GM12878 (cell line): ENCODE data around the gene OPN1MW3. TPM values are rescaled to one million over a fixed set of nuclear protein-coding genes. Genes with fewer than 3 reads are reported as not detected.

Experiments
- BMI1 ChIP-seq: fragments of 450-650 bp; IDR thresholded peaks from 2 replicates; pipeline ENCODE4 v1.6.1; 2016; ENCODE audit warnings: mild to moderate bottlenecking, moderate library complexity, borderline replicate concordance
- EZH2 ChIP-seq: IDR thresholded peaks from 2 replicates; pipeline ENCODE4 v1.6.1; 2012; ENCODE audit warnings: low read depth, mild to moderate bottlenecking, control low read depth, inconsistent platforms, low read length, borderline replicate concordance; ENCODE audit not compliant: control insufficient read depth
- GABPA ChIP-seq: IDR thresholded peaks from 2 replicates; pipeline ENCODE4 v1.6.1; 2014; ENCODE audit warnings: antibody characterized with exemption, low read depth, mild to moderate bottlenecking, inconsistent platforms
- polyA plus RNA-seq, 11 experiments: library from polyadenylated mRNA; depleted of rRNA in 4 of 11; unstranded in 6 of 11; stranded (reverse) in 5 of 11; fragments of >200 nt; fragmentation: Nextera tagmentation in 4 of 11; fragmentation: Illumina TruSeq in 1 of 11; extraction: Ambion mirVana in 4 of 11; extraction: Trizol in 1 of 11; gene quantifications; 1 replicate in 1 of 11; 2 replicates in 10 of 11; pipeline versions ENCODE4 v1.2.1 to v1.2.3, GENCODE V29; 2011 to 2016; ENCODE audit warnings: inconsistent platforms in 2 of 11, missing spikeins in 2 of 11, low read depth in 1 of 11
- total RNA-seq, 4 experiments: library from RNA; depleted of rRNA in 3 of 4; stranded (reverse); fragments of >200 nt in 3 of 4; fragmentation: Illumina TruSeq in 1 of 4; extraction: Trizol in 1 of 4; gene quantifications; 2 replicates each; pipeline versions ENCODE4 v1.2.1 to v1.2.3, GENCODE V29; 2013 to 2021
- TF ChIP-seq, protein P1 (sequence below): IDR thresholded peaks from 2 replicates; pipeline ENCODE4 v1.6.1; 2012; ENCODE audit warnings: improper control_type of control experiment, low read depth, low read length; ENCODE audit not compliant: insufficient replicate concordance
- TF ChIP-seq, protein P2 (sequence below): fragments of 450-650 bp; IDR thresholded peaks from 2 replicates; pipeline ENCODE4 v1.6.1; 2017; ENCODE audit warnings: mild to moderate bottlenecking, low read depth, inconsistent platforms; ENCODE audit not compliant: poor library complexity, severe bottlenecking
- TF ChIP-seq, protein P3 (sequence below): fragments of 450-650 bp; IDR thresholded peaks from 2 replicates; pipeline ENCODE4 v1.6.1; 2014; ENCODE audit warnings: mild to moderate bottlenecking
- TF ChIP-seq, protein P4 (sequence below): fragments of 450-650 bp; formaldehyde crosslinking; IDR thresholded peaks from 2 replicates; pipeline ENCODE4 v1.4.0; 2022; ENCODE audit warnings: mild to moderate bottlenecking, moderate library complexity
- TF ChIP-seq, protein P5 (sequence below): fragments of 450-650 bp; IDR thresholded peaks from 2 replicates; pipeline ENCODE4 v1.6.1; 2017; ENCODE audit warnings: mild to moderate bottlenecking, moderate library complexity

The OPN1MW3 gene
- total and polyA plus RNA-seq, 10 of the 15 experiments (the other 5 are each of a cell fraction or from before 2014, with no cell fraction given): not detected

DNA sequence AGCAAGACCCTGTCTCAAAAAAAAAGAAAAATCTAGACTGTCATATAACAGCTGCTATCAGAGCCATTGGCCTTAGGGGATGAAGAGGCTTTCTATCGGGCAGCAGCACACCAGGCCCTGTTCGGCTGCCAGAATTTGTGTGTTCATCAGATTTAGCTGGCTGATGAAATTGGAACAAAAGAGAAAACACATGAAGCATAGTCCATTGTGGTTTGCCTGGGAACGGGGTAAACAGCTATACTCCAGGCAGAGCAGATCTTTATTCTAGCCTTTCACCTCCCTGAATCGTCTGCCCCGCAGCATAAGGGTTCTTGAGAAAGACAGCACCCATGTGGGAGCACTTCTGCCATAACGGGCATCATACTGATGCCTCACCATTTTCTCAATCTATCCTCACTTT is 49.8 kb downstream of the OPN1MW3 start (continued):
- TF ChIP-seq, protein P1, sequence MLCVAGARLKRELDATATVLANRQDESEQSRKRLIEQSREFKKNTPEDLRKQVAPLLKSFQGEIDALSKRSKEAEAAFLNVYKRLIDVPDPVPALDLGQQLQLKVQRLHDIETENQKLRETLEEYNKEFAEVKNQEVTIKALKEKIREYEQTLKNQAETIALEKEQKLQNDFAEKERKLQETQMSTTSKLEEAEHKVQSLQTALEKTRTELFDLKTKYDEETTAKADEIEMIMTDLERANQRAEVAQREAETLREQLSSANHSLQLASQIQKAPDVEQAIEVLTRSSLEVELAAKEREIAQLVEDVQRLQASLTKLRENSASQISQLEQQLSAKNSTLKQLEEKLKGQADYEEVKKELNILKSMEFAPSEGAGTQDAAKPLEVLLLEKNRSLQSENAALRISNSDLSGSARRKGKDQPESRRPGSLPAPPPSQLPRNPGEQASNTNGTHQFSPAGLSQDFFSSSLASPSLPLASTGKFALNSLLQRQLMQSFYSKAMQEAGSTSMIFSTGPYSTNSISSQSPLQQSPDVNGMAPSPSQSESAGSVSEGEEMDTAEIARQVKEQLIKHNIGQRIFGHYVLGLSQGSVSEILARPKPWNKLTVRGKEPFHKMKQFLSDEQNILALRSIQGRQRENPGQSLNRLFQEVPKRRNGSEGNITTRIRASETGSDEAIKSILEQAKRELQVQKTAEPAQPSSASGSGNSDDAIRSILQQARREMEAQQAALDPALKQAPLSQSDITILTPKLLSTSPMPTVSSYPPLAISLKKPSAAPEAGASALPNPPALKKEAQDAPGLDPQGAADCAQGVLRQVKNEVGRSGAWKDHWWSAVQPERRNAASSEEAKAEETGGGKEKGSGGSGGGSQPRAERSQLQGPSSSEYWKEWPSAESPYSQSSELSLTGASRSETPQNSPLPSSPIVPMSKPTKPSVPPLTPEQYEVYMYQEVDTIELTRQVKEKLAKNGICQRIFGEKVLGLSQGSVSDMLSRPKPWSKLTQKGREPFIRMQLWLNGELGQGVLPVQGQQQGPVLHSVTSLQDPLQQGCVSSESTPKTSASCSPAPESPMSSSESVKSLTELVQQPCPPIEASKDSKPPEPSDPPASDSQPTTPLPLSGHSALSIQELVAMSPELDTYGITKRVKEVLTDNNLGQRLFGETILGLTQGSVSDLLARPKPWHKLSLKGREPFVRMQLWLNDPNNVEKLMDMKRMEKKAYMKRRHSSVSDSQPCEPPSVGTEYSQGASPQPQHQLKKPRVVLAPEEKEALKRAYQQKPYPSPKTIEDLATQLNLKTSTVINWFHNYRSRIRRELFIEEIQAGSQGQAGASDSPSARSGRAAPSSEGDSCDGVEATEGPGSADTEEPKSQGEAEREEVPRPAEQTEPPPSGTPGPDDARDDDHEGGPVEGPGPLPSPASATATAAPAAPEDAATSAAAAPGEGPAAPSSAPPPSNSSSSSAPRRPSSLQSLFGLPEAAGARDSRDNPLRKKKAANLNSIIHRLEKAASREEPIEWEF: no peak
- TF ChIP-seq BMI1: no peak
- TF ChIP-seq, protein P2, sequence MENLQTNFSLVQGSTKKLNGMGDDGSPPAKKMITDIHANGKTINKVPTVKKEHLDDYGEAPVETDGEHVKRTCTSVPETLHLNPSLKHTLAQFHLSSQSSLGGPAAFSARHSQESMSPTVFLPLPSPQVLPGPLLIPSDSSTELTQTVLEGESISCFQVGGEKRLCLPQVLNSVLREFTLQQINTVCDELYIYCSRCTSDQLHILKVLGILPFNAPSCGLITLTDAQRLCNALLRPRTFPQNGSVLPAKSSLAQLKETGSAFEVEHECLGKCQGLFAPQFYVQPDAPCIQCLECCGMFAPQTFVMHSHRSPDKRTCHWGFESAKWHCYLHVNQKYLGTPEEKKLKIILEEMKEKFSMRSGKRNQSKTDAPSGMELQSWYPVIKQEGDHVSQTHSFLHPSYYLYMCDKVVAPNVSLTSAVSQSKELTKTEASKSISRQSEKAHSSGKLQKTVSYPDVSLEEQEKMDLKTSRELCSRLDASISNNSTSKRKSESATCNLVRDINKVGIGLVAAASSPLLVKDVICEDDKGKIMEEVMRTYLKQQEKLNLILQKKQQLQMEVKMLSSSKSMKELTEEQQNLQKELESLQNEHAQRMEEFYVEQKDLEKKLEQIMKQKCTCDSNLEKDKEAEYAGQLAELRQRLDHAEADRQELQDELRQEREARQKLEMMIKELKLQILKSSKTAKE: no peak
- TF ChIP-seq, protein P3, sequence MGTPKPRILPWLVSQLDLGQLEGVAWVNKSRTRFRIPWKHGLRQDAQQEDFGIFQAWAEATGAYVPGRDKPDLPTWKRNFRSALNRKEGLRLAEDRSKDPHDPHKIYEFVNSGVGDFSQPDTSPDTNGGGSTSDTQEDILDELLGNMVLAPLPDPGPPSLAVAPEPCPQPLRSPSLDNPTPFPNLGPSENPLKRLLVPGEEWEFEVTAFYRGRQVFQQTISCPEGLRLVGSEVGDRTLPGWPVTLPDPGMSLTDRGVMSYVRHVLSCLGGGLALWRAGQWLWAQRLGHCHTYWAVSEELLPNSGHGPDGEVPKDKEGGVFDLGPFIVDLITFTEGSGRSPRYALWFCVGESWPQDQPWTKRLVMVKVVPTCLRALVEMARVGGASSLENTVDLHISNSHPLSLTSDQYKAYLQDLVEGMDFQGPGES: no peak
- no peak for TF ChIP-seq GABPA
- TF ChIP-seq EZH2: no peak
- TF ChIP-seq, protein P4, sequence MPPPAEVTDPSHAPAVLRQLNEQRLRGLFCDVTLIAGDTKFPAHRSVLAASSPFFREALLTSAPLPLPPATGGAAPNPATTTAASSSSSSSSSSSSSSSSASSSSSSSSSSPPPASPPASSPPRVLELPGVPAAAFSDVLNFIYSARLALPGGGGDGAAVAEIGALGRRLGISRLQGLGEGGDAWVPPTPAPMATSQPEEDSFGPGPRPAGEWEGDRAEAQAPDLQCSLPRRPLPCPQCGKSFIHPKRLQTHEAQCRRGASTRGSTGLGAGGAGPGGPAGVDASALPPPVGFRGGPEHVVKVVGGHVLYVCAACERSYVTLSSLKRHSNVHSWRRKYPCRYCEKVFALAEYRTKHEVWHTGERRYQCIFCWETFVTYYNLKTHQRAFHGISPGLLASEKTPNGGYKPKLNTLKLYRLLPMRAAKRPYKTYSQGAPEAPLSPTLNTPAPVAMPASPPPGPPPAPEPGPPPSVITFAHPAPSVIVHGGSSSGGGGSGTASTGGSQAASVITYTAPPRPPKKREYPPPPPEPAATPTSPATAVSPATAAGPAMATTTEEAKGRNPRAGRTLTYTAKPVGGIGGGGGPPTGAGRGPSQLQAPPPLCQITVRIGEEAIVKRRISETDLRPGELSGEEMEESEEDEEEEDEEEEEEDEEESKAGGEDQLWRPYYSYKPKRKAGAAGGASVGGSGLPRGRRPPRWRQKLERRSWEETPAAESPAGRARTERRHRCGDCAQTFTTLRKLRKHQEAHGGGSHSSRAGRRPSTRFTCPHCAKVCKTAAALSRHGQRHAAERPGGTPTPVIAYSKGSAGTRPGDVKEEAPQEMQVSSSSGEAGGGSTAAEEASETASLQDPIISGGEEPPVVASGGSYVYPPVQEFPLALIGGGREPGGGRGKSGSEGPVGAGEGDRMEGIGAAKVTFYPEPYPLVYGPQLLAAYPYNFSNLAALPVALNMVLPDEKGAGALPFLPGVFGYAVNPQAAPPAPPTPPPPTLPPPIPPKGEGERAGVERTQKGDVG (CRISPR knock-in tag): no peak
- TF ChIP-seq, protein P5, sequence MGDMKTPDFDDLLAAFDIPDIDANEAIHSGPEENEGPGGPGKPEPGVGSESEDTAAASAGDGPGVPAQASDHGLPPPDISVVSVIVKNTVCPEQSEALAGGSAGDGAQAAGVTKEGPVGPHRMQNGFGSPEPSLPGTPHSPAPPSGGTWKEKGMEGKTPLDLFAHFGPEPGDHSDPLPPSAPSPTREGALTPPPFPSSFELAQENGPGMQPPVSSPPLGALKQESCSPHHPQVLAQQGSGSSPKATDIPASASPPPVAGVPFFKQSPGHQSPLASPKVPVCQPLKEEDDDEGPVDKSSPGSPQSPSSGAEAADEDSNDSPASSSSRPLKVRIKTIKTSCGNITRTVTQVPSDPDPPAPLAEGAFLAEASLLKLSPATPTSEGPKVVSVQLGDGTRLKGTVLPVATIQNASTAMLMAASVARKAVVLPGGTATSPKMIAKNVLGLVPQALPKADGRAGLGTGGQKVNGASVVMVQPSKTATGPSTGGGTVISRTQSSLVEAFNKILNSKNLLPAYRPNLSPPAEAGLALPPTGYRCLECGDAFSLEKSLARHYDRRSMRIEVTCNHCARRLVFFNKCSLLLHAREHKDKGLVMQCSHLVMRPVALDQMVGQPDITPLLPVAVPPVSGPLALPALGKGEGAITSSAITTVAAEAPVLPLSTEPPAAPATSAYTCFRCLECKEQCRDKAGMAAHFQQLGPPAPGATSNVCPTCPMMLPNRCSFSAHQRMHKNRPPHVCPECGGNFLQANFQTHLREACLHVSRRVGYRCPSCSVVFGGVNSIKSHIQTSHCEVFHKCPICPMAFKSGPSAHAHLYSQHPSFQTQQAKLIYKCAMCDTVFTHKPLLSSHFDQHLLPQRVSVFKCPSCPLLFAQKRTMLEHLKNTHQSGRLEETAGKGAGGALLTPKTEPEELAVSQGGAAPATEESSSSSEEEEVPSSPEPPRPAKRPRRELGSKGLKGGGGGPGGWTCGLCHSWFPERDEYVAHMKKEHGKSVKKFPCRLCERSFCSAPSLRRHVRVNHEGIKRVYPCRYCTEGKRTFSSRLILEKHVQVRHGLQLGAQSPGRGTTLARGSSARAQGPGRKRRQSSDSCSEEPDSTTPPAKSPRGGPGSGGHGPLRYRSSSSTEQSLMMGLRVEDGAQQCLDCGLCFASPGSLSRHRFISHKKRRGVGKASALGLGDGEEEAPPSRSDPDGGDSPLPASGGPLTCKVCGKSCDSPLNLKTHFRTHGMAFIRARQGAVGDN: no peak
- TF ChIP-seq, all 136 proteins: peak for 0
